HEK293 (cell line): Measurements from ENCODE around the gene DOCK9.

Experiments
- CTCF ChIA-PET: fragments of 350-600 bp; formaldehyde crosslinking; extraction: SDS; loops from one replicate; lab custom pipeline; 2021; ENCODE audit warnings: antibody characterized with exemption; lab: Yijun Ruan, JAX
- POLR2A ChIA-PET: fragments of 300-600 bp; formaldehyde crosslinking; extraction: SDS; loops from one replicate; lab custom pipeline; 2020; ENCODE audit warnings: antibody characterized with exemption, inconsistent platforms; lab: Yijun Ruan, JAX
- H3K27ac ChIP-seq: fragments of 200-500 bp; sonication (Bioruptor generic); 2 replicates; pipeline ENCODE4 v1.5.1; 2014; ENCODE audit warnings: low read depth, low read length, control low read depth, inconsistent platforms; ENCODE audit errors: extremely low read depth
- H3K36me3 ChIP-seq, 2 experiments: fragments of 200-500 bp in 1 of 2; sonication (Bioruptor generic) in 1 of 2; 1 replicate in 1 of 2; 2 replicates in 1 of 2; pipeline ENCODE4 v1.5.1; 2014 to 2017; ENCODE audit warnings: inconsistent platforms in 2 of 2, low read length in 2 of 2; ENCODE audit not compliant: control insufficient read depth in 2 of 2, insufficient read depth in 1 of 2
- H3K4me1 ChIP-seq: fragments of 200-500 bp; sonication (Bioruptor generic); 2 replicates; pipeline ENCODE4 v1.5.1; 2014; ENCODE audit warnings: mild to moderate bottlenecking, low read length, inconsistent platforms; ENCODE audit not compliant: control insufficient read depth, insufficient read depth
- H3K4me3 ChIP-seq: 2 replicates; pipeline ENCODE4 v1.5.1; 2011; ENCODE audit warnings: low read depth, mild to moderate bottlenecking, control low read depth, low read length, moderate library complexity
- H3K9me3 ChIP-seq: fragments of 200-500 bp; sonication (Bioruptor generic); 2 replicates; pipeline ENCODE4 v1.5.1; 2014; ENCODE audit warnings: low read depth, low read length, inconsistent platforms; ENCODE audit not compliant: control insufficient read depth, insufficient read depth
- KLF8 ChIP-seq: fragments of 450-650 bp; formaldehyde crosslinking; IDR thresholded peaks from 2 replicates; pipeline ENCODE4 v1.5.1; 2016; ENCODE audit warnings: missing biosample characterization, missing genetic modification characterization
- PRDM10 ChIP-seq: fragments of 450-650 bp; formaldehyde crosslinking; IDR thresholded peaks from 2 replicates; pipeline ENCODE4 v1.5.1; 2016; ENCODE audit warnings: missing biosample characterization, missing genetic modification characterization
- PRDM6 ChIP-seq: fragments of 450-650 bp; formaldehyde crosslinking; IDR thresholded peaks from 2 replicates; pipeline ENCODE4 v1.5.1; 2017; ENCODE audit warnings: missing biosample characterization, missing genetic modification characterization
- SCRT1 ChIP-seq: fragments of 450-650 bp; formaldehyde crosslinking; IDR thresholded peaks from 2 replicates; pipeline ENCODE4 v1.5.1; 2016; ENCODE audit warnings: missing biosample characterization, missing genetic modification characterization, borderline replicate concordance
- TCF7L2 ChIP-seq: IDR thresholded peaks from 2 replicates; pipeline ENCODE4 v1.6.1; 2011; ENCODE audit warnings: low read depth, mild to moderate bottlenecking, inconsistent platforms, low read length, moderate library complexity, borderline replicate concordance
- ZBTB1 ChIP-seq: fragments of 450-650 bp; formaldehyde crosslinking; IDR thresholded peaks from 2 replicates; pipeline ENCODE4 v1.5.1; 2016; ENCODE audit warnings: missing biosample characterization, missing genetic modification characterization
- ZBTB11 ChIP-seq: fragments of 450-650 bp; formaldehyde crosslinking; conservative IDR thresholded peaks from 2 replicates; pipeline ENCODE4 v1.5.1; 2016; ENCODE audit warnings: low read depth, missing biosample characterization, missing genetic modification characterization
- ZNF175 ChIP-seq: fragments of 450-650 bp; formaldehyde crosslinking; IDR thresholded peaks from 2 replicates; pipeline ENCODE4 v1.5.1; 2016; ENCODE audit warnings: missing biosample characterization, missing genetic modification characterization
- ZNF211 ChIP-seq: fragments of 450-650 bp; formaldehyde crosslinking; IDR thresholded peaks from 2 replicates; pipeline ENCODE4 v1.5.1; 2016; ENCODE audit warnings: low read depth, missing biosample characterization, missing genetic modification characterization
- ZNF404 ChIP-seq: fragments of 450-650 bp; formaldehyde crosslinking; IDR thresholded peaks from 2 replicates; pipeline ENCODE4 v1.5.1; 2017; ENCODE audit warnings: missing biosample characterization, missing genetic modification characterization
- TF ChIP-seq, protein P1 (sequence below): fragments of 450-650 bp; formaldehyde crosslinking; IDR thresholded peaks from 2 replicates; pipeline ENCODE4 v1.5.1; 2016; ENCODE audit warnings: missing biosample characterization, missing genetic modification characterization, borderline replicate concordance
- TF ChIP-seq, protein P2 (sequence below): fragments of 450-650 bp; formaldehyde crosslinking; IDR thresholded peaks from 2 replicates; pipeline ENCODE4 v1.5.1; 2016; ENCODE audit warnings: missing biosample characterization, missing genetic modification characterization, low read depth
- TF ChIP-seq, protein P3 (sequence below): IDR thresholded peaks from 2 replicates; pipeline ENCODE4 v1.6.1; 2011; ENCODE audit warnings: mild to moderate bottlenecking, low read depth, low read length, borderline replicate concordance

Gene DOCK9

GRCh38 chr13:98776644-98777043 lies 201.2 kb downstream of the DOCK9 start:
- no peak for TF ChIP-seq KLF8
- no peak for TF ChIP-seq ZNF404 (tag by site-specific recombination)
- TF ChIP-seq PRDM10 (tag by site-specific recombination) = no peak
- TF ChIP-seq ZNF211 (tag by site-specific recombination) = no peak
- no peak for TF ChIP-seq SCRT1 (tag by site-specific recombination)
- no peak for TF ChIP-seq ZBTB11 (tag by site-specific recombination)
- TF ChIP-seq TCF7L2 = no peak
- TF ChIP-seq ZNF175 (tag by site-specific recombination) = no peak
- TF ChIP-seq, protein P1, sequence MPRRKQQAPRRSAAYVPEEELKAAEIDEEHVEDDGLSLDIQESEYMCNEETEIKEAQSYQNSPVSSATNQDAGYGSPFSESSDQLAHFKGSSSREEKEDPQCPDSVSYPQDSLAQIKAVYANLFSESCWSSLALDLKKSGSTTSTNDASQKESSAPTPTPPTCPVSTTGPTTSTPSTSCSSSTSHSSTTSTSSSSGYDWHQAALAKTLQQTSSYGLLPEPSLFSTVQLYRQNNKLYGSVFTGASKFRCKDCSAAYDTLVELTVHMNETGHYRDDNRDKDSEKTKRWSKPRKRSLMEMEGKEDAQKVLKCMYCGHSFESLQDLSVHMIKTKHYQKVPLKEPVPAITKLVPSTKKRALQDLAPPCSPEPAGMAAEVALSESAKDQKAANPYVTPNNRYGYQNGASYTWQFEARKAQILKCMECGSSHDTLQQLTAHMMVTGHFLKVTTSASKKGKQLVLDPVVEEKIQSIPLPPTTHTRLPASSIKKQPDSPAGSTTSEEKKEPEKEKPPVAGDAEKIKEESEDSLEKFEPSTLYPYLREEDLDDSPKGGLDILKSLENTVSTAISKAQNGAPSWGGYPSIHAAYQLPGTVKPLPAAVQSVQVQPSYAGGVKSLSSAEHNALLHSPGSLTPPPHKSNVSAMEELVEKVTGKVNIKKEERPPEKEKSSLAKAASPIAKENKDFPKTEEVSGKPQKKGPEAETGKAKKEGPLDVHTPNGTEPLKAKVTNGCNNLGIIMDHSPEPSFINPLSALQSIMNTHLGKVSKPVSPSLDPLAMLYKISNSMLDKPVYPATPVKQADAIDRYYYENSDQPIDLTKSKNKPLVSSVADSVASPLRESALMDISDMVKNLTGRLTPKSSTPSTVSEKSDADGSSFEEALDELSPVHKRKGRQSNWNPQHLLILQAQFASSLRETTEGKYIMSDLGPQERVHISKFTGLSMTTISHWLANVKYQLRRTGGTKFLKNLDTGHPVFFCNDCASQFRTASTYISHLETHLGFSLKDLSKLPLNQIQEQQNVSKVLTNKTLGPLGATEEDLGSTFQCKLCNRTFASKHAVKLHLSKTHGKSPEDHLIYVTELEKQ = no peak
- TF ChIP-seq, protein P2, sequence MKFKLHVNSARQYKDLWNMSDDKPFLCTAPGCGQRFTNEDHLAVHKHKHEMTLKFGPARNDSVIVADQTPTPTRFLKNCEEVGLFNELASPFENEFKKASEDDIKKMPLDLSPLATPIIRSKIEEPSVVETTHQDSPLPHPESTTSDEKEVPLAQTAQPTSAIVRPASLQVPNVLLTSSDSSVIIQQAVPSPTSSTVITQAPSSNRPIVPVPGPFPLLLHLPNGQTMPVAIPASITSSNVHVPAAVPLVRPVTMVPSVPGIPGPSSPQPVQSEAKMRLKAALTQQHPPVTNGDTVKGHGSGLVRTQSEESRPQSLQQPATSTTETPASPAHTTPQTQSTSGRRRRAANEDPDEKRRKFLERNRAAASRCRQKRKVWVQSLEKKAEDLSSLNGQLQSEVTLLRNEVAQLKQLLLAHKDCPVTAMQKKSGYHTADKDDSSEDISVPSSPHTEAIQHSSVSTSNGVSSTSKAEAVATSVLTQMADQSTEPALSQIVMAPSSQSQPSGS (tag by site-specific recombination) = no peak
- no peak for TF ChIP-seq ZBTB1 (tag by site-specific recombination)
- TF ChIP-seq, protein P3, sequence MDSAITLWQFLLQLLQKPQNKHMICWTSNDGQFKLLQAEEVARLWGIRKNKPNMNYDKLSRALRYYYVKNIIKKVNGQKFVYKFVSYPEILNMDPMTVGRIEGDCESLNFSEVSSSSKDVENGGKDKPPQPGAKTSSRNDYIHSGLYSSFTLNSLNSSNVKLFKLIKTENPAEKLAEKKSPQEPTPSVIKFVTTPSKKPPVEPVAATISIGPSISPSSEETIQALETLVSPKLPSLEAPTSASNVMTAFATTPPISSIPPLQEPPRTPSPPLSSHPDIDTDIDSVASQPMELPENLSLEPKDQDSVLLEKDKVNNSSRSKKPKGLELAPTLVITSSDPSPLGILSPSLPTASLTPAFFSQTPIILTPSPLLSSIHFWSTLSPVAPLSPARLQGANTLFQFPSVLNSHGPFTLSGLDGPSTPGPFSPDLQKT = no peak
- no peak for TF ChIP-seq PRDM6
- H3K4me1 ChIP-seq = no peaks in the 10 kb centered on the region
- ChIA-PET CTCF (no interaction called here), POLR2A (no interaction called here)
- no peaks in the 10 kb centered on the region for H3K36me3 ChIP-seq
- no peaks in the 10 kb centered on the region for H3K9me3 ChIP-seq
- H3K27ac ChIP-seq = no peak overlapping the region
- no peak overlapping the region for H3K4me3 ChIP-seq
